ENCODE data around the gene MTHFD1L.
A peak's percentile ranks its signal among the peaks of the same experiment; 100 is the strongest.
"Not testable (repeated sequence)": the region's sequence is repeated elsewhere in the genome, so short reads cannot be mapped to it uniquely, and the experiment has no call there.

The MTHFD1L gene

GRCh38 chr6:150846641-150847040, 18.9 kb upstream of the MTHFD1L start:
- Histone ChIP-seq H3K9me3 (no peaks in the 10 kb centered on the region), H3K27ac (no peak overlapping the region), H3K36me3 (no peaks in the 10 kb centered on the region), H3K4me3 (ENCODE audit: low read depth in 1 of 2, low read length in 1 of 2) (no peak overlapping the region), H3K27me3 (peaks cover 15% of the 10 kb centered on the region), H3K4me1 (ENCODE audit: control insufficient read depth in 1 of 2, insufficient read depth in 1 of 2, low read depth in 1 of 2, low read length in 1 of 2) (peaks cover 5 to 11% of the 10 kb centered on the region in 2 experiments)
- TF ChIP-seq CTCF (IDR thresholded peaks at IDR 0.05): no peak

GRCh38 chr6:150848400-150848799, 17.1 kb upstream of the MTHFD1L start:
- no peak for TF ChIP-seq CTCF (IDR thresholded peaks at IDR 0.05)
- Histone ChIP-seq H3K27me3 (peaks cover 15% of the 10 kb centered on the region), H3K9me3 (no peaks in the 10 kb centered on the region), H3K4me3 (ENCODE audit: low read depth in 1 of 2, low read length in 1 of 2) (no peak overlapping the region), H3K27ac (no peak overlapping the region), H3K4me1 (ENCODE audit: control insufficient read depth in 1 of 2, insufficient read depth in 1 of 2, low read depth in 1 of 2, low read length in 1 of 2) (peaks cover 5 to 14% of the 10 kb centered on the region in 2 experiments), H3K36me3 (no peaks in the 10 kb centered on the region)

GRCh38 chr6:150854392-150854791, 11.1 kb upstream of the MTHFD1L start:
- peaks cover 35 to 39% of the 10 kb centered on the region in 2 experiments for H3K4me1 ChIP-seq (ENCODE audit: control insufficient read depth in 1 of 2, insufficient read depth in 1 of 2, low read depth in 1 of 2, low read length in 1 of 2)
- H3K4me3 ChIP-seq (ENCODE audit: low read depth in 1 of 2, low read length in 1 of 2); H3K9me3 ChIP-seq; H3K27me3 ChIP-seq; H3K36me3 ChIP-seq: not testable (repeated sequence)
- peak overlapping the region; percentile 20 for H3K27ac ChIP-seq

GRCh38 chr6:150855171-150855570, 10.3 kb upstream of the MTHFD1L start:
- not testable (repeated sequence) for H3K27ac ChIP-seq; H3K36me3 ChIP-seq; H3K27me3 ChIP-seq; H3K9me3 ChIP-seq; H3K4me3 ChIP-seq (ENCODE audit: low read depth in 1 of 2, low read length in 1 of 2)
- peaks cover 35 to 39% of the 10 kb centered on the region in 2 experiments for H3K4me1 ChIP-seq (ENCODE audit: control insufficient read depth in 1 of 2, insufficient read depth in 1 of 2, low read depth in 1 of 2, low read length in 1 of 2)

- H3K36me3 ChIP-seq: no peaks in the 10 kb centered on the region
- TF ChIP-seq CTCF (IDR thresholded peaks at IDR 0.05): no peak
- H3K4me1 ChIP-seq (ENCODE audit: control insufficient read depth in 1 of 2, insufficient read depth in 1 of 2, low read depth in 1 of 2, low read length in 1 of 2): peaks cover 44 to 47% of the 10 kb centered on the region in 2 experiments
- no peaks in the 10 kb centered on the region for H3K9me3 ChIP-seq
- no peak overlapping the region for H3K27ac ChIP-seq
- H3K27me3 ChIP-seq: no peaks in the 10 kb centered on the region
- no peak overlapping the region for H3K4me3 ChIP-seq (ENCODE audit: low read depth in 1 of 2, low read length in 1 of 2)
Measured at GRCh38 chr6:150857062-150857944, 8.2 kb upstream of the MTHFD1L start.

GRCh38 chr6:150857945-150858308, 7.6 kb upstream of the MTHFD1L start:
- Histone ChIP-seq H3K27ac (no peak overlapping the region), H3K4me3 (ENCODE audit: low read depth in 1 of 2, low read length in 1 of 2) (no peak overlapping the region), H3K4me1 (ENCODE audit: control insufficient read depth in 1 of 2, insufficient read depth in 1 of 2, low read depth in 1 of 2, low read length in 1 of 2) (peaks cover 44 to 47% of the 10 kb centered on the region in 2 experiments), H3K27me3 (no peaks in the 10 kb centered on the region), H3K9me3 (no peaks in the 10 kb centered on the region), H3K36me3 (no peaks in the 10 kb centered on the region)
- no peak for TF ChIP-seq CTCF (IDR thresholded peaks at IDR 0.05)

GRCh38 chr6:150861448-150862168, 3.9 kb upstream of the MTHFD1L start:
- H3K4me1 ChIP-seq (ENCODE audit: control insufficient read depth in 1 of 2, insufficient read depth in 1 of 2, low read depth in 1 of 2, low read length in 1 of 2): peaks cover 28 to 32% of the 10 kb centered on the region in 2 experiments
- peaks cover 20% of the 10 kb centered on the region for H3K27me3 ChIP-seq
- H3K9me3 ChIP-seq; H3K27ac ChIP-seq; H3K4me3 ChIP-seq (ENCODE audit: low read depth in 1 of 2, low read length in 1 of 2); H3K36me3 ChIP-seq: not testable (repeated sequence)

Measured in neutrophil (primary cell).